OCI-LY7 (cell line): Measurements from ENCODE around the gene SLC9A3.

Experiments used
- EZH2phosphoT487 ChIP-seq: fragments of 200-600 bp; sonication (generic); IDR thresholded peaks from 2 replicates; pipeline ENCODE4 v1.6.1; 2018; ENCODE audit warnings: low read depth, borderline replicate concordance, mild to moderate bottlenecking, mixed run types, antibody characterized with exemption, low read length, moderate library complexity, mixed read lengths
- TF ChIP-seq, protein P1 (sequence below): fragments of 200-600 bp; sonication (generic); conservative IDR thresholded peaks from 2 replicates; pipeline ENCODE4 v1.5.1; 2014; ENCODE audit warnings: mild to moderate bottlenecking, antibody characterized with exemption, low read length, moderate library complexity, mixed read lengths

DNA sequence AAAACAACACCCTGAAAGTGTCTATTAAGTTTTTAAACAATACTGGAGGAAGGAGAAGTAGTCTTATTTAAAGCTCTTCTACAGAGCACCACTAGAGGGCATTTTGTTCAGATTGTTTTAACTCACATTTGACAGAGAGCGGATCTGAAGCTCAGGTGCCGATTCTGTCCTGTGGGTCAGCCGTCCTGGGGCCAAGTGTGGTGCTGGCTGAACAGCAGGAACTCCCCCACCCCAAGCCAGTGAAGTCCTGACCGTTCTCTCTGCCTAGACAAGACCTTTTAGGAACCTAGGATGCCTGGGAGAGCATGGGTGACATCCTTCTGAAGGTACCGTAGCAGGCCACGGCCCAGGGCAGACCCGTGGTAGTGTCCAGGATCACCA lies 77.4 kb downstream of the SLC9A3 start:
- TF ChIP-seq, protein P1, sequence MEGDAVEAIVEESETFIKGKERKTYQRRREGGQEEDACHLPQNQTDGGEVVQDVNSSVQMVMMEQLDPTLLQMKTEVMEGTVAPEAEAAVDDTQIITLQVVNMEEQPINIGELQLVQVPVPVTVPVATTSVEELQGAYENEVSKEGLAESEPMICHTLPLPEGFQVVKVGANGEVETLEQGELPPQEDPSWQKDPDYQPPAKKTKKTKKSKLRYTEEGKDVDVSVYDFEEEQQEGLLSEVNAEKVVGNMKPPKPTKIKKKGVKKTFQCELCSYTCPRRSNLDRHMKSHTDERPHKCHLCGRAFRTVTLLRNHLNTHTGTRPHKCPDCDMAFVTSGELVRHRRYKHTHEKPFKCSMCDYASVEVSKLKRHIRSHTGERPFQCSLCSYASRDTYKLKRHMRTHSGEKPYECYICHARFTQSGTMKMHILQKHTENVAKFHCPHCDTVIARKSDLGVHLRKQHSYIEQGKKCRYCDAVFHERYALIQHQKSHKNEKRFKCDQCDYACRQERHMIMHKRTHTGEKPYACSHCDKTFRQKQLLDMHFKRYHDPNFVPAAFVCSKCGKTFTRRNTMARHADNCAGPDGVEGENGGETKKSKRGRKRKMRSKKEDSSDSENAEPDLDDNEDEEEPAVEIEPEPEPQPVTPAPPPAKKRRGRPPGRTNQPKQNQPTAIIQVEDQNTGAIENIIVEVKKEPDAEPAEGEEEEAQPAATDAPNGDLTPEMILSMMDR: peak; percentile 82
- no peak for TF ChIP-seq EZH2phosphoT487
